ENCODE measurements around the gene CFHR4. TPM values are rescaled to one million over a fixed set of nuclear protein-coding genes. Genes with fewer than 3 reads are reported as not detected.
"Not testable (repeated sequence)": the region's sequence is repeated elsewhere in the genome, so short reads cannot be mapped to it uniquely, and the experiment has no call there.

The CFHR4 gene
- total and polyA plus RNA-seq, 9 donors: 0.10 to 0.84 TPM; not detected in 7

- no peaks in the 10 kb centered on the region for H3K9me3 ChIP-seq (replicated peaks; ENCODE audit: control insufficient read depth, low read depth, low read length)
- 93% methylated on average over 29 of the region's 32 CpGs for WGBS (ENCODE audit: insufficient coverage)
- H3K4me1 ChIP-seq (ENCODE audit: control insufficient read depth, insufficient read depth, low read length): no peaks in the 10 kb centered on the region
- H3K4me3 ChIP-seq (ENCODE audit: low read length): no peak overlapping the region
- no peaks in the 10 kb centered on the region for H3K36me3 ChIP-seq (ENCODE audit: control insufficient read depth, insufficient read depth, low read length)
- DNase-seq: no peak
- no peak overlapping the region for H3K27ac ChIP-seq (ENCODE audit: low read length)
- H3K27me3 ChIP-seq (ENCODE audit: control insufficient read depth, insufficient read depth, low read length): no peaks in the 10 kb centered on the region
These were observed 45.8 kb downstream of the CFHR4 start for GRCh38 chr1:196933531-196934189.

- H3K9me3 ChIP-seq (replicated peaks; ENCODE audit: control insufficient read depth, low read depth, low read length): not testable (repeated sequence)
- WGBS (ENCODE audit: insufficient coverage): no CpG with 5 or more reads among the region's 6 CpGs
These were observed 53.6 kb downstream of the CFHR4 start for GRCh38 chr1:196941474-196941873.

GRCh38 chr1:196943568-196943967 is 55.7 kb downstream of the CFHR4 start, which contains the start of gene CFHR2:
Gene CFHR2, plus strand, starts transcription at chr1:196943738. Its CDS starts 143 bp downstream, at chr1:196943881.
- H3K4me3 ChIP-seq (ENCODE audit: low read length); H3K27ac ChIP-seq (ENCODE audit: low read length); H3K36me3 ChIP-seq (ENCODE audit: control insufficient read depth, insufficient read depth, low read length); H3K4me1 ChIP-seq (ENCODE audit: control insufficient read depth, insufficient read depth, low read length); H3K9me3 ChIP-seq (replicated peaks; ENCODE audit: control insufficient read depth, low read depth, low read length); DNase-seq; H3K27me3 ChIP-seq (ENCODE audit: control insufficient read depth, insufficient read depth, low read length): not testable (repeated sequence)
- no CpG with 5 or more reads among the region's 1 CpG for WGBS (ENCODE audit: insufficient coverage)

More at GRCh38 chr1:196941474-196941873, 53.6 kb downstream of the CFHR4 start:
- not testable (repeated sequence) for DNase-seq; H3K36me3 ChIP-seq (ENCODE audit: control insufficient read depth, insufficient read depth, low read length); H3K27ac ChIP-seq (ENCODE audit: low read length); H3K27me3 ChIP-seq (ENCODE audit: control insufficient read depth, insufficient read depth, low read length); H3K4me1 ChIP-seq (ENCODE audit: control insufficient read depth, insufficient read depth, low read length); H3K4me3 ChIP-seq (ENCODE audit: low read length)

GRCh38 chr1:196951711-196952394 is 64.0 kb downstream of the CFHR4 start:
- Histone ChIP-seq H3K36me3 (ENCODE audit: control insufficient read depth, insufficient read depth, low read length) (no peaks in the 10 kb centered on the region), H3K27me3 (ENCODE audit: control insufficient read depth, insufficient read depth, low read length) (no peaks in the 10 kb centered on the region), H3K4me3 (ENCODE audit: low read length) (no peak overlapping the region), H3K27ac (ENCODE audit: low read length) (no peak overlapping the region), H3K9me3 (replicated peaks; ENCODE audit: control insufficient read depth, low read depth, low read length) (no peaks in the 10 kb centered on the region), H3K4me1 (ENCODE audit: control insufficient read depth, insufficient read depth, low read length) (no peaks in the 10 kb centered on the region)
- no peak for DNase-seq
- no CpG with 5 or more reads among the region's 2 CpGs for WGBS (ENCODE audit: insufficient coverage)

- WGBS (ENCODE audit: insufficient coverage): 67% methylated on average over 2 of the region's 2 CpGs
- no peaks in the 10 kb centered on the region for H3K4me1 ChIP-seq (ENCODE audit: control insufficient read depth, insufficient read depth, low read length)
- H3K9me3 ChIP-seq (replicated peaks; ENCODE audit: control insufficient read depth, low read depth, low read length): no peaks in the 10 kb centered on the region
- H3K27me3 ChIP-seq (ENCODE audit: control insufficient read depth, insufficient read depth, low read length): no peaks in the 10 kb centered on the region
- no peaks in the 10 kb centered on the region for H3K36me3 ChIP-seq (ENCODE audit: control insufficient read depth, insufficient read depth, low read length)
- DNase-seq: no peak
- H3K4me3 ChIP-seq (ENCODE audit: low read length): no peak overlapping the region
- H3K27ac ChIP-seq (ENCODE audit: low read length): no peak overlapping the region
These were observed 66.9 kb downstream of the CFHR4 start for GRCh38 chr1:196954778-196955177.

- no peak overlapping the region for H3K27ac ChIP-seq (ENCODE audit: low read length)
- no CpG with 5 or more reads among the region's 1 CpG for WGBS (ENCODE audit: insufficient coverage)
- no peaks in the 10 kb centered on the region for H3K36me3 ChIP-seq (ENCODE audit: control insufficient read depth, insufficient read depth, low read length)
- DNase-seq: no peak
- H3K9me3 ChIP-seq (replicated peaks; ENCODE audit: control insufficient read depth, low read depth, low read length): no peaks in the 10 kb centered on the region
- no peak overlapping the region for H3K4me3 ChIP-seq (ENCODE audit: low read length)
- H3K27me3 ChIP-seq (ENCODE audit: control insufficient read depth, insufficient read depth, low read length): no peaks in the 10 kb centered on the region
- no peaks in the 10 kb centered on the region for H3K4me1 ChIP-seq (ENCODE audit: control insufficient read depth, insufficient read depth, low read length)
These were observed 68.1 kb downstream of the CFHR4 start for GRCh38 chr1:196955926-196956325.

- Histone ChIP-seq H3K4me1 (ENCODE audit: control insufficient read depth, insufficient read depth, low read length) (no peaks in the 10 kb centered on the region), H3K36me3 (ENCODE audit: control insufficient read depth, insufficient read depth, low read length) (no peaks in the 10 kb centered on the region), H3K9me3 (replicated peaks; ENCODE audit: control insufficient read depth, low read depth, low read length) (no peaks in the 10 kb centered on the region), H3K27me3 (ENCODE audit: control insufficient read depth, insufficient read depth, low read length) (no peaks in the 10 kb centered on the region), H3K4me3 (ENCODE audit: low read length) (no peak overlapping the region), H3K27ac (ENCODE audit: low read length) (no peak overlapping the region)
- no peak for DNase-seq
- WGBS (ENCODE audit: insufficient coverage): no CpG with 5 or more reads among the region's 3 CpGs
These were observed 73.0 kb downstream of the CFHR4 start for GRCh38 chr1:196960854-196961253.

Other genes starting within 250 kb of the CFHR4 start
- gene CFH, start 236.0 kb upstream of the CFHR4 start, total RNA-seq: 152 TPM
- gene CFH, start 236.0 kb upstream of the CFHR4 start, polyA plus RNA-seq (ENCODE audit: insufficient read depth in 1 of 8, insufficient read length in 8 of 8, low replicate concordance in 1 of 8): 100 to 1,000 TPM in 6 of 8 donors, 10 to 100 TPM in 2; 84.3 to 140 (median 113) TPM
- 1.2 TPM for gene CFHR3, start 113.2 kb upstream of the CFHR4 start, total RNA-seq
- 1 to 10 TPM; 1.6 to 4.3 (median 2.0) TPM for gene CFHR3, start 113.2 kb upstream of the CFHR4 start, polyA plus RNA-seq (ENCODE audit: insufficient read depth in 1 of 8, insufficient read length in 8 of 8, low replicate concordance in 1 of 8)
- gene CFHR1, start 68.3 kb upstream of the CFHR4 start, total RNA-seq: 0.53 TPM
- gene CFHR1, start 68.3 kb upstream of the CFHR4 start, polyA plus RNA-seq (ENCODE audit: insufficient read depth in 1 of 8, insufficient read length in 8 of 8, low replicate concordance in 1 of 8): 1 to 10 TPM in 3 of 8 donors, under 1 TPM in 5; 0.23 to 2.4 (median 0.76) TPM
- not detected for gene CFHR2, start 55.7 kb downstream of the CFHR4 start, total RNA-seq
- gene CFHR2, start 55.7 kb downstream of the CFHR4 start, polyA plus RNA-seq (ENCODE audit: insufficient read depth in 1 of 8, insufficient read length in 8 of 8, low replicate concordance in 1 of 8): under 1 TPM in 1 of 8 donors, not detected in 7; 0.54 TPM
- gene CFHR5, start 89.5 kb downstream of the CFHR4 start, total RNA-seq: under 0.01 TPM
- gene CFHR5, start 89.5 kb downstream of the CFHR4 start, polyA plus RNA-seq (ENCODE audit: insufficient read depth in 1 of 8, insufficient read length in 8 of 8, low replicate concordance in 1 of 8): under 1 TPM in 1 of 8 donors, not detected in 7; 0.04 TPM
- not detected for gene F13B, start 179.2 kb downstream of the CFHR4 start, total RNA-seq
- gene F13B, start 179.2 kb downstream of the CFHR4 start, polyA plus RNA-seq (ENCODE audit: insufficient read depth in 1 of 8, insufficient read length in 8 of 8, low replicate concordance in 1 of 8): under 1 TPM in 3 of 8 donors, not detected in 5; 0.26 to 0.49 (median 0.43) TPM